Daoy (cell line): Measurements from ENCODE around the gene EFCAB8. TPM values are rescaled to one million over a fixed set of nuclear protein-coding genes. Genes with fewer than 3 reads are reported as not detected.

Source experiments
- DNase-seq: peaks from one replicate; pipeline ENCODE4 v3.0.0-alpha.2; 2015; ENCODE audit warnings: low read depth
- total RNA-seq: library from RNA; depleted of rRNA; stranded (reverse); fragments of >200 nt; shearing (Covaris generic); gene quantifications from 2 replicates; pipeline ENCODE4 v1.2.3, GENCODE V29; 2014; rRNA removed

Gene EFCAB8
- total RNA-seq, 1 experiment from 2014 or later: 1.2 TPM

GRCh38 chr20:33007376-33008335 lies 148.9 kb downstream of the EFCAB8 start, which contains the start of gene BPIFB2:
TSS of gene BPIFB2 (plus strand) at chr20:33007704. CDS start at chr20:33008575, 871 bp downstream.
- DNase-seq: no peak

- DNase-seq: no peak
Measured at GRCh38 chr20:33008336-33009213, 149.9 kb downstream of the EFCAB8 start.

- DNase-seq: no peak
Measured at GRCh38 chr20:33009214-33010132, 150.8 kb downstream of the EFCAB8 start.

GRCh38 chr20:33010133-33010504 lies 151.4 kb downstream of the EFCAB8 start:
- DNase-seq: no peak

GRCh38 chr20:33010674-33011449 lies 152.1 kb downstream of the EFCAB8 start:
- DNase-seq: no peak

Other genes with a start within 250 kb of the EFCAB8 start
- not detected in 2 replicates for gene C20orf203, start 185.0 kb upstream of the EFCAB8 start, total RNA-seq
- 36.1 and 41.0 TPM in 2 replicates for gene COMMD7, start 115.5 kb upstream of the EFCAB8 start, total RNA-seq
- 3.7 and 5.4 TPM in 2 replicates for gene DNMT3B, start 96.5 kb upstream of the EFCAB8 start, total RNA-seq
- gene MAPRE1, start 39.0 kb upstream of the EFCAB8 start, total RNA-seq: 143 and 152 TPM in 2 replicates
- gene SUN5, start 145.5 kb downstream of the EFCAB8 start, total RNA-seq: not detected in 2 replicates
- gene BPIFB2, start 148.8 kb downstream of the EFCAB8 start, total RNA-seq: not detected in 2 replicates
- gene BPIFB6, start 172.7 kb downstream of the EFCAB8 start, total RNA-seq: not detected in 2 replicates
- gene BPIFB3, start 195.0 kb downstream of the EFCAB8 start, total RNA-seq: not detected in 2 replicates
- gene BPIFB4, start 220.7 kb downstream of the EFCAB8 start, total RNA-seq: not detected in 2 replicates